ENCODE results near the gene BACH2. TPM values are rescaled to one million over a fixed set of nuclear protein-coding genes. Genes with fewer than 3 reads are reported as not detected.

Gene BACH2
- total and polyA plus RNA-seq, 9 of the 15 experiments (the other 6 are each of a cell fraction or from before 2014, with no cell fraction given) = 0.06 to 3.1 (median 0.59) TPM

DNA sequence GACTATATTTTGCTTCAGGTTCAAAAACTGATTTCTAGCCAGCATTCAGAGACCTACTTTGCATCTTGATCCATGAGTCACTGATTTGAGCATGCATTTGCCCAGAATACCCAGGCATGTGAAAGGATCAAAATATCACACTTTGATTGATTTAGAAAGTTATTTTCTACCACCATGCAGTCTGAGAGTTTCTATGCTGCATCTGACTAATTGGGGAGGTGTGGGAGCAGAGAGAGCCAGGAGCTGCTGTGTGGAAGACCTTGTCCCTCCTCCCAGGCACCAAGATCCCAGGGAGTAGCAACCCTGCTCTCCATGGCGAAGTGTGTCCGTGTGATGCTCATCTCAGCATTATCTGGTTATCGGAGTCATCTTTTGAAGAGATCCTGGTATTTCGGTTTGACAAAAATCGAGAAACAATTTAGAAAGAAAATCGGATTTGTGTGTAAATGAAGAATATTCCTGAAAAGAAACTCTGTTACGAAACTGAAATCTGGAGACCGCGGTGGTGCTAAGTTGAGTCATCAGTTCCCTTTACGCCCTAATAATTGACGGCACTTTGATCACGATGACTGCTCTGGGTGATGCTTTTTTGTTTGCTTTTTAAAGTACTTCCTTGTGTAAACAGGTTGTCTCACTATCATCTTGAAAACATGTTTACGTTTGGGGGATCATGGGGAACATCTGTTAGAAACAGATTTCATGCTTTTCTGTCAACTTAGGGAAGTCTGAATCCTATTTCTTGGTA is 193.4 kb downstream of the BACH2 start (continued):
- TF ChIP-seq, protein P1, sequence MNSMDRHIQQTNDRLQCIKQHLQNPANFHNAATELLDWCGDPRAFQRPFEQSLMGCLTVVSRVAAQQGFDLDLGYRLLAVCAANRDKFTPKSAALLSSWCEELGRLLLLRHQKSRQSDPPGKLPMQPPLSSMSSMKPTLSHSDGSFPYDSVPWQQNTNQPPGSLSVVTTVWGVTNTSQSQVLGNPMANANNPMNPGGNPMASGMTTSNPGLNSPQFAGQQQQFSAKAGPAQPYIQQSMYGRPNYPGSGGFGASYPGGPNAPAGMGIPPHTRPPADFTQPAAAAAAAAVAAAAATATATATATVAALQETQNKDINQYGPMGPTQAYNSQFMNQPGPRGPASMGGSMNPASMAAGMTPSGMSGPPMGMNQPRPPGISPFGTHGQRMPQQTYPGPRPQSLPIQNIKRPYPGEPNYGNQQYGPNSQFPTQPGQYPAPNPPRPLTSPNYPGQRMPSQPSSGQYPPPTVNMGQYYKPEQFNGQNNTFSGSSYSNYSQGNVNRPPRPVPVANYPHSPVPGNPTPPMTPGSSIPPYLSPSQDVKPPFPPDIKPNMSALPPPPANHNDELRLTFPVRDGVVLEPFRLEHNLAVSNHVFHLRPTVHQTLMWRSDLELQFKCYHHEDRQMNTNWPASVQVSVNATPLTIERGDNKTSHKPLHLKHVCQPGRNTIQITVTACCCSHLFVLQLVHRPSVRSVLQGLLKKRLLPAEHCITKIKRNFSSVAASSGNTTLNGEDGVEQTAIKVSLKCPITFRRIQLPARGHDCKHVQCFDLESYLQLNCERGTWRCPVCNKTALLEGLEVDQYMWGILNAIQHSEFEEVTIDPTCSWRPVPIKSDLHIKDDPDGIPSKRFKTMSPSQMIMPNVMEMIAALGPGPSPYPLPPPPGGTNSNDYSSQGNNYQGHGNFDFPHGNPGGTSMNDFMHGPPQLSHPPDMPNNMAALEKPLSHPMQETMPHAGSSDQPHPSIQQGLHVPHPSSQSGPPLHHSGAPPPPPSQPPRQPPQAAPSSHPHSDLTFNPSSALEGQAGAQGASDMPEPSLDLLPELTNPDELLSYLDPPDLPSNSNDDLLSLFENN (IDR thresholded peaks at IDR 0.05; ENCODE audit: low read depth in 2 of 2, low read length in 2 of 2) = no peak
- TF ChIP-seq SMARCA4 (IDR thresholded peaks at IDR 0.05) (peak; percentile 53; the same call in 1 of the 2 replicates), TGIF2 (CRISPR knock-in tag; IDR thresholded peaks at IDR 0.05) (no peak), KAT7 (CRISPR knock-in tag; IDR thresholded peaks at IDR 0.05; ENCODE audit: borderline replicate concordance) (no peak), KAT8 (IDR thresholded peaks at IDR 0.05; ENCODE audit: low read depth) (no peak), SUPT5H (IDR thresholded peaks at IDR 0.05) (no peak), HCFC1 (IDR thresholded peaks at IDR 0.05; ENCODE audit: low read depth, low read length) (no peak), ZBTB17 (CRISPR knock-in tag; IDR thresholded peaks at IDR 0.05) (no peak), ARHGAP35 (IDR thresholded peaks at IDR 0.05; ENCODE audit: partially characterized antibody) (no peak)
- TF ChIP-seq, protein P2, sequence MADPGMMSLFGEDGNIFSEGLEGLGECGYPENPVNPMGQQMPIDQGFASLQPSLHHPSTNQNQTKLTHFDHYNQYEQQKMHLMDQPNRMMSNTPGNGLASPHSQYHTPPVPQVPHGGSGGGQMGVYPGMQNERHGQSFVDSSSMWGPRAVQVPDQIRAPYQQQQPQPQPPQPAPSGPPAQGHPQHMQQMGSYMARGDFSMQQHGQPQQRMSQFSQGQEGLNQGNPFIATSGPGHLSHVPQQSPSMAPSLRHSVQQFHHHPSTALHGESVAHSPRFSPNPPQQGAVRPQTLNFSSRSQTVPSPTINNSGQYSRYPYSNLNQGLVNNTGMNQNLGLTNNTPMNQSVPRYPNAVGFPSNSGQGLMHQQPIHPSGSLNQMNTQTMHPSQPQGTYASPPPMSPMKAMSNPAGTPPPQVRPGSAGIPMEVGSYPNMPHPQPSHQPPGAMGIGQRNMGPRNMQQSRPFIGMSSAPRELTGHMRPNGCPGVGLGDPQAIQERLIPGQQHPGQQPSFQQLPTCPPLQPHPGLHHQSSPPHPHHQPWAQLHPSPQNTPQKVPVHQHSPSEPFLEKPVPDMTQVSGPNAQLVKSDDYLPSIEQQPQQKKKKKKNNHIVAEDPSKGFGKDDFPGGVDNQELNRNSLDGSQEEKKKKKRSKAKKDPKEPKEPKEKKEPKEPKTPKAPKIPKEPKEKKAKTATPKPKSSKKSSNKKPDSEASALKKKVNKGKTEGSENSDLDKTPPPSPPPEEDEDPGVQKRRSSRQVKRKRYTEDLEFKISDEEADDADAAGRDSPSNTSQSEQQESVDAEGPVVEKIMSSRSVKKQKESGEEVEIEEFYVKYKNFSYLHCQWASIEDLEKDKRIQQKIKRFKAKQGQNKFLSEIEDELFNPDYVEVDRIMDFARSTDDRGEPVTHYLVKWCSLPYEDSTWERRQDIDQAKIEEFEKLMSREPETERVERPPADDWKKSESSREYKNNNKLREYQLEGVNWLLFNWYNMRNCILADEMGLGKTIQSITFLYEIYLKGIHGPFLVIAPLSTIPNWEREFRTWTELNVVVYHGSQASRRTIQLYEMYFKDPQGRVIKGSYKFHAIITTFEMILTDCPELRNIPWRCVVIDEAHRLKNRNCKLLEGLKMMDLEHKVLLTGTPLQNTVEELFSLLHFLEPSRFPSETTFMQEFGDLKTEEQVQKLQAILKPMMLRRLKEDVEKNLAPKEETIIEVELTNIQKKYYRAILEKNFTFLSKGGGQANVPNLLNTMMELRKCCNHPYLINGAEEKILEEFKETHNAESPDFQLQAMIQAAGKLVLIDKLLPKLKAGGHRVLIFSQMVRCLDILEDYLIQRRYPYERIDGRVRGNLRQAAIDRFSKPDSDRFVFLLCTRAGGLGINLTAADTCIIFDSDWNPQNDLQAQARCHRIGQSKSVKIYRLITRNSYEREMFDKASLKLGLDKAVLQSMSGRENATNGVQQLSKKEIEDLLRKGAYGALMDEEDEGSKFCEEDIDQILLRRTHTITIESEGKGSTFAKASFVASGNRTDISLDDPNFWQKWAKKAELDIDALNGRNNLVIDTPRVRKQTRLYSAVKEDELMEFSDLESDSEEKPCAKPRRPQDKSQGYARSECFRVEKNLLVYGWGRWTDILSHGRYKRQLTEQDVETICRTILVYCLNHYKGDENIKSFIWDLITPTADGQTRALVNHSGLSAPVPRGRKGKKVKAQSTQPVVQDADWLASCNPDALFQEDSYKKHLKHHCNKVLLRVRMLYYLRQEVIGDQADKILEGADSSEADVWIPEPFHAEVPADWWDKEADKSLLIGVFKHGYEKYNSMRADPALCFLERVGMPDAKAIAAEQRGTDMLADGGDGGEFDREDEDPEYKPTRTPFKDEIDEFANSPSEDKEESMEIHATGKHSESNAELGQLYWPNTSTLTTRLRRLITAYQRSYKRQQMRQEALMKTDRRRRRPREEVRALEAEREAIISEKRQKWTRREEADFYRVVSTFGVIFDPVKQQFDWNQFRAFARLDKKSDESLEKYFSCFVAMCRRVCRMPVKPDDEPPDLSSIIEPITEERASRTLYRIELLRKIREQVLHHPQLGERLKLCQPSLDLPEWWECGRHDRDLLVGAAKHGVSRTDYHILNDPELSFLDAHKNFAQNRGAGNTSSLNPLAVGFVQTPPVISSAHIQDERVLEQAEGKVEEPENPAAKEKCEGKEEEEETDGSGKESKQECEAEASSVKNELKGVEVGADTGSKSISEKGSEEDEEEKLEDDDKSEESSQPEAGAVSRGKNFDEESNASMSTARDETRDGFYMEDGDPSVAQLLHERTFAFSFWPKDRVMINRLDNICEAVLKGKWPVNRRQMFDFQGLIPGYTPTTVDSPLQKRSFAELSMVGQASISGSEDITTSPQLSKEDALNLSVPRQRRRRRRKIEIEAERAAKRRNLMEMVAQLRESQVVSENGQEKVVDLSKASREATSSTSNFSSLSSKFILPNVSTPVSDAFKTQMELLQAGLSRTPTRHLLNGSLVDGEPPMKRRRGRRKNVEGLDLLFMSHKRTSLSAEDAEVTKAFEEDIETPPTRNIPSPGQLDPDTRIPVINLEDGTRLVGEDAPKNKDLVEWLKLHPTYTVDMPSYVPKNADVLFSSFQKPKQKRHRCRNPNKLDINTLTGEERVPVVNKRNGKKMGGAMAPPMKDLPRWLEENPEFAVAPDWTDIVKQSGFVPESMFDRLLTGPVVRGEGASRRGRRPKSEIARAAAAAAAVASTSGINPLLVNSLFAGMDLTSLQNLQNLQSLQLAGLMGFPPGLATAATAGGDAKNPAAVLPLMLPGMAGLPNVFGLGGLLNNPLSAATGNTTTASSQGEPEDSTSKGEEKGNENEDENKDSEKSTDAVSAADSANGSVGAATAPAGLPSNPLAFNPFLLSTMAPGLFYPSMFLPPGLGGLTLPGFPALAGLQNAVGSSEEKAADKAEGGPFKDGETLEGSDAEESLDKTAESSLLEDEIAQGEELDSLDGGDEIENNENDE (IDR thresholded peaks at IDR 0.05; ENCODE audit: low read depth, low read length) = no peak
- TF ChIP-seq, protein P3, sequence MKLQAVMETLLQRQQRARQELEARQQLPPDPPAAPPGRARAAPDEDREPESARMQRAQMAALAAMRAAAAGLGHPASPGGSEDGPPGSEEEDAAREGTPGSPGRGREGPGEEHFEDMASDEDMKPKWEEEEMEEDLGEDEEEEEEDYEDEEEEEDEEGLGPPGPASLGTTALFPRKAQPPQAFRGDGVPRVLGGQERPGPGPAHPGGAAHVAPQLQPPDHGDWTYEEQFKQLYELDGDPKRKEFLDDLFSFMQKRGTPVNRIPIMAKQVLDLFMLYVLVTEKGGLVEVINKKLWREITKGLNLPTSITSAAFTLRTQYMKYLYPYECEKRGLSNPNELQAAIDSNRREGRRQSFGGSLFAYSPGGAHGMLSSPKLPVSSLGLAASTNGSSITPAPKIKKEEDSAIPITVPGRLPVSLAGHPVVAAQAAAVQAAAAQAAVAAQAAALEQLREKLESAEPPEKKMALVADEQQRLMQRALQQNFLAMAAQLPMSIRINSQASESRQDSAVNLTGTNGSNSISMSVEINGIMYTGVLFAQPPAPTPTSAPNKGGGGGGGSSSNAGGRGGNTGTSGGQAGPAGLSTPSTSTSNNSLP (IDR thresholded peaks at IDR 0.05; ENCODE audit: borderline replicate concordance, low read depth, low read length) = no peak

All from K562 (cell line).